SK-N-SH (cell line): ENCODE results near the gene LPGAT1. TPM values are rescaled to one million over a fixed set of nuclear protein-coding genes. Genes with fewer than 3 reads are reported as not detected.
"Not testable (repeated sequence)": the region's sequence is repeated elsewhere in the genome, so short reads cannot be mapped to it uniquely, and the experiment has no call there.

Source experiments
- CTCF ChIA-PET: fragments of 300-600, 350-600 bp; formaldehyde crosslinking; extraction: SDS; loops from one replicate; lab custom pipeline; 2021; lab: Yijun Ruan, JAX
- POLR2A ChIA-PET: fragments of 350-600 bp; sonication (Branson Sonifier 250); formaldehyde crosslinking; extraction: SDS; loops from one replicate; lab custom pipeline; 2020; ENCODE audit warnings: antibody characterized with exemption, inconsistent platforms; lab: Yijun Ruan, JAX
- DNase-seq: peaks from one replicate; pipeline ENCODE4 v3.0.0; 2012
- H2AFZ ChIP-seq: fragments of 200-600 bp; sonication (generic); 2 replicates; pipeline ENCODE4 v1.8.1; 2016; ENCODE audit warnings: antibody characterized with exemption, mild to moderate bottlenecking, low read depth
- H3F3A ChIP-seq: fragments of 200-600 bp; sonication (generic); replicated peaks from 2 replicates; pipeline ENCODE3; 2016; ENCODE audit warnings: antibody characterized with exemption, mild to moderate bottlenecking; ENCODE audit not compliant: insufficient read depth
- H3K27ac ChIP-seq, 2 experiments: fragments of 200-500 bp in 1 of 2; fragments of 200-600 bp in 1 of 2; sonication (Bioruptor generic) in 1 of 2; sonication (generic), shearing (Covaris generic) in 1 of 2; 2 replicates each; pipeline versions ENCODE4 v1.5.1 to v1.6.1; 2014 to 2016; ENCODE audit warnings: low read depth in 2 of 2, inconsistent platforms in 1 of 2, low read length in 1 of 2, mild to moderate bottlenecking in 1 of 2, mixed read lengths in 1 of 2
- H3K27me3 ChIP-seq: fragments of 200-600 bp; sonication (generic), shearing (Covaris generic); 2 replicates; pipeline ENCODE4 v1.6.1; 2016; ENCODE audit warnings: mixed run types; ENCODE audit not compliant: insufficient read depth
- H3K36me3 ChIP-seq, 2 experiments: fragments of 200-500 bp in 1 of 2; fragments of 200-600 bp in 1 of 2; sonication (Bioruptor generic) in 1 of 2; sonication (generic) in 1 of 2; replicated peaks in 1 of 2; 2 replicates each; pipeline versions ENCODE3 to v1.5.1; 2014 to 2016; ENCODE audit warnings: low read length in 1 of 2, mild to moderate bottlenecking in 1 of 2; ENCODE audit not compliant: insufficient read depth in 2 of 2, control insufficient read depth in 1 of 2
- H3K4me1 ChIP-seq, 2 experiments: fragments of 200-500 bp in 1 of 2; fragments of 200-600 bp in 1 of 2; sonication (Bioruptor generic) in 1 of 2; sonication (generic), shearing (Covaris generic) in 1 of 2; 2 replicates each; pipeline versions ENCODE4 v1.5.1 to v1.6.1; 2014 to 2016; ENCODE audit warnings: low read depth in 1 of 2, low read length in 1 of 2, mixed run types in 1 of 2; ENCODE audit not compliant: insufficient read depth in 2 of 2, control insufficient read depth in 1 of 2
- H3K4me2 ChIP-seq: fragments of 200-600 bp; sonication (generic), shearing (Covaris generic); 2 replicates; pipeline ENCODE4 v1.6.1; 2017; ENCODE audit warnings: mixed run types
- H3K4me3 ChIP-seq, 2 experiments: fragments of 200-500 bp in 1 of 2; fragments of 200-600 bp in 1 of 2; sonication (Bioruptor generic) in 1 of 2; sonication (generic), shearing (Covaris generic) in 1 of 2; 2 replicates each; pipeline versions ENCODE4 v1.5.1 to v1.8.1; 2014 to 2016; ENCODE audit warnings: low read depth in 2 of 2, inconsistent platforms in 1 of 2, low read length in 1 of 2, mild to moderate bottlenecking in 1 of 2, mixed read lengths in 1 of 2, moderate library complexity in 1 of 2
- H3K79me2 ChIP-seq: fragments of 200-600 bp; sonication (generic); 2 replicates; pipeline ENCODE4 v1.8.1; 2017; ENCODE audit warnings: mild to moderate bottlenecking; ENCODE audit not compliant: insufficient read depth
- H3K9ac ChIP-seq: fragments of 200-600 bp; sonication (generic); 2 replicates; pipeline ENCODE4 v1.6.1; 2017; ENCODE audit warnings: mixed run types
- H3K9me2 ChIP-seq: fragments of 200-600 bp; sonication (generic); 2 replicates; pipeline ENCODE4 v1.6.1; 2017; ENCODE audit warnings: mixed run types
- H3K9me3 ChIP-seq: fragments of 200-600 bp; sonication (generic); 2 replicates; pipeline ENCODE4 v1.6.1; 2017; ENCODE audit warnings: mixed run types, mild to moderate bottlenecking, moderate library complexity
- H4K20me1 ChIP-seq: fragments of 200-600 bp; sonication (generic); 2 replicates; pipeline ENCODE4 v1.6.1; 2017; ENCODE audit warnings: mild to moderate bottlenecking, mixed run types; ENCODE audit not compliant: insufficient read depth
- CTCF ChIP-seq: fragments of 200-600 bp; sonication (generic); IDR thresholded peaks from 2 replicates; pipeline ENCODE4 v1.6.1; 2017; ENCODE audit warnings: antibody characterized with exemption, mild to moderate bottlenecking, moderate library complexity
- EP300 ChIP-seq, 2 experiments: IDR thresholded peaks; 2 replicates each; pipeline versions ENCODE4 v1.4.0 to v1.6.1; 2012; ENCODE audit warnings: borderline replicate concordance in 1 of 2, low read depth in 1 of 2, low read length in 1 of 2
- EZH2phosphoT487 ChIP-seq: fragments of 200-600 bp; sonication (generic); IDR thresholded peaks from 2 replicates; pipeline ENCODE4 v1.6.1; 2017; ENCODE audit warnings: low read depth, mixed run types, mild to moderate bottlenecking, antibody characterized with exemption, moderate library complexity, borderline replicate concordance
- FOXM1 ChIP-seq: IDR thresholded peaks from 2 replicates; pipeline ENCODE4 v1.4.0; 2012; ENCODE audit warnings: low read depth, mild to moderate bottlenecking
- GABPA ChIP-seq: IDR thresholded peaks from 2 replicates; pipeline ENCODE4 v1.4.0; 2012; ENCODE audit warnings: low read depth, mild to moderate bottlenecking
- MEF2A ChIP-seq: IDR thresholded peaks from 2 replicates; pipeline ENCODE4 v1.4.0; 2012; ENCODE audit warnings: low read depth, borderline replicate concordance
- MXI1 ChIP-seq: IDR thresholded peaks from 2 replicates; pipeline ENCODE4 v1.6.1; 2012; ENCODE audit warnings: mild to moderate bottlenecking, low read depth, low read length, improper control_type of control experiment
- NFIC ChIP-seq: IDR thresholded peaks from 2 replicates; pipeline ENCODE4 v1.4.0; 2012; ENCODE audit warnings: borderline replicate concordance
- NRF1 ChIP-seq: IDR thresholded peaks from 2 replicates; pipeline ENCODE4 v1.6.1; 2012; ENCODE audit warnings: low read depth, mild to moderate bottlenecking, low read length
- RAD21 ChIP-seq: IDR thresholded peaks from 2 replicates; pipeline ENCODE4 v1.6.1; 2012; ENCODE audit warnings: mild to moderate bottlenecking, low read length
- RCOR1 ChIP-seq: fragments of 150-350 bp; IDR thresholded peaks from 2 replicates; pipeline ENCODE4 v1.6.1; 2017; ENCODE audit warnings: antibody characterized with exemption, low read length
- RFX5 ChIP-seq: IDR thresholded peaks from 2 replicates; pipeline ENCODE4 v1.6.1; 2012; ENCODE audit warnings: mild to moderate bottlenecking, improper control_type of control experiment, low read length
- TAF1 ChIP-seq: IDR thresholded peaks from 2 replicates; pipeline ENCODE4 v1.6.1; 2012; ENCODE audit warnings: low read depth, mild to moderate bottlenecking, low read length, moderate library complexity, borderline replicate concordance
- TEAD4 ChIP-seq: IDR thresholded peaks from 2 replicates; pipeline ENCODE4 v1.4.0; 2012; ENCODE audit warnings: mild to moderate bottlenecking, borderline replicate concordance; ENCODE audit not compliant: insufficient read depth
- USF2 ChIP-seq: fragments of 150-350 bp; IDR thresholded peaks from 2 replicates; pipeline ENCODE4 v1.6.1; 2017; ENCODE audit warnings: antibody characterized with exemption, low read length, low read depth, borderline replicate concordance
- YY1 ChIP-seq: IDR thresholded peaks from 2 replicates; pipeline ENCODE4 v1.4.0; 2012; ENCODE audit warnings: low read depth, mild to moderate bottlenecking
- WGBS: methylation state at CpG from one replicate; pipeline ENCODE4 v1.1.6; 2017; ENCODE audit warnings: low lambda C conversion rate; 5-methylcytosine and 5-hydroxymethylcytosine counted together
- polyA plus RNA-seq, 3 experiments: library from polyadenylated mRNA; depleted of rRNA; stranded (reverse); fragments of >200 nt; gene quantifications; 2 replicates each; pipeline ENCODE4 v1.2.3, GENCODE V29; 2012
- small RNA-seq, 7 experiments: library from RNA; depleted of rRNA; stranded (forward); fragments of <200 nt; gene quantifications; one replicate each; pipeline ENCODE3, GENCODE V24; 2012

The LPGAT1 gene
- polyA plus RNA-seq, 1 of the 3 experiments (the other 2 are of a cell fraction), result 4.8 TPM

- Histone ChIP-seq H3K4me1 (no peaks in the 10 kb centered on the region), H3K9ac (no peak overlapping the region), H3K4me2 (no peak overlapping the region), H3K79me2 (no peaks in the 10 kb centered on the region), H2AFZ (no peak overlapping the region), H3K27me3 (no peaks in the 10 kb centered on the region), H3K9me2 (no peaks in the 10 kb centered on the region), H3K27ac (no peak overlapping the region), H3K4me3 (no peak overlapping the region), H3F3A (no peaks in the 10 kb centered on the region), H3K36me3 (no peaks in the 10 kb centered on the region), H4K20me1 (no peaks in the 10 kb centered on the region), H3K9me3 (no peaks in the 10 kb centered on the region)
- CTCF ChIA-PET, result interaction anchor here (0.7 to 1.0 kb wide), 3 partner anchors 14 to 340 kb away, joined by 3 to 4 read pairs (median 3); partner anchors contain the start of genes DTL and INTS7
- POLR2A ChIA-PET, result no interaction called here
- TF ChIP-seq GABPA, result no peak
- TF ChIP-seq MXI1, result no peak
- TF ChIP-seq TEAD4, result no peak
- no peak for TF ChIP-seq RAD21
- TF ChIP-seq TAF1, result no peak
- no peak for TF ChIP-seq EZH2phosphoT487
- TF ChIP-seq CTCF, result no peak
- no peak for TF ChIP-seq EP300 (IDR thresholded peaks at IDR 0.05; ENCODE audit: borderline replicate concordance in 1 of 2, low read depth in 1 of 2, low read length in 1 of 2)
- no peak for TF ChIP-seq MEF2A
- no peak for TF ChIP-seq YY1
- TF ChIP-seq RFX5, result no peak
- no peak for TF ChIP-seq NFIC
- no peak for TF ChIP-seq USF2
- TF ChIP-seq NRF1, result no peak
- no peak for TF ChIP-seq FOXM1
- no peak for TF ChIP-seq RCOR1
- no peak for DNase-seq
- 74% methylated on average over 6 of the region's 10 CpGs for WGBS
These were observed 135.3 kb downstream of the LPGAT1 start for GRCh38 chr1:211695135-211695816.

- H3K27me3 ChIP-seq, H3K4me1 ChIP-seq, H3K36me3 ChIP-seq, H3K27ac ChIP-seq, H3F3A ChIP-seq, H3K9me3 ChIP-seq, H3K4me3 ChIP-seq, H3K4me2 ChIP-seq, H3K79me2 ChIP-seq, H4K20me1 ChIP-seq, CTCF ChIA-PET, DNase-seq, POLR2A ChIA-PET, H3K9me2 ChIP-seq, H2AFZ ChIP-seq, H3K9ac ChIP-seq: not testable (repeated sequence)
- WGBS, result 82% methylated on average over 5 of the region's 5 CpGs
These were observed 136.7 kb downstream of the LPGAT1 start for GRCh38 chr1:211693911-211694310.

Small RNAs within 50 kb of the gene (small RNA-seq; reads per million reads assigned to genes)
- gene RF00019, result 0 reads per million in 7 experiments
- 0 reads per million in 7 experiments for gene RN7SL344P

Other genes with a start within 250 kb of the LPGAT1 start
- 8.2 and 9.4 TPM in 2 replicates for gene NEK2, start 155.1 kb downstream of the LPGAT1 start, polyA plus RNA-seq (2012; rRNA removed)
- gene INTS7, start 204.8 kb upstream of the LPGAT1 start, polyA plus RNA-seq (2012; rRNA removed), result 8.7 and 11.7 TPM in 2 replicates
- 9.3 and 12.6 TPM in 2 replicates for gene DTL, start 205.0 kb upstream of the LPGAT1 start, polyA plus RNA-seq (2012; rRNA removed)